Colonic mucosa (tissue), 4 donors: ENCODE measurements around the gene RIBC2. TPM values are rescaled to one million over a fixed set of nuclear protein-coding genes. Genes with fewer than 3 reads are reported as not detected.

Source experiments
- DNase-seq: peaks from one replicate; pipeline ENCODE4 v3.0.0-alpha.2; 2020
- H3K27ac ChIP-seq: fragments of 200-600 bp; one replicate; pipeline ENCODE4 v1.8.0; 2021
- H3K27me3 ChIP-seq: fragments of 200-600 bp; one replicate; pipeline ENCODE4 v1.8.0; 2021
- H3K36me3 ChIP-seq: fragments of 200-600 bp; one replicate; pipeline ENCODE4 v1.8.0; 2021
- H3K4me1 ChIP-seq: fragments of 200-600 bp; one replicate; pipeline ENCODE4 v1.8.0; 2021; ENCODE audit warnings: mild to moderate bottlenecking
- H3K4me3 ChIP-seq: fragments of 200-600 bp; one replicate; pipeline ENCODE4 v1.8.0; 2021
- H3K9ac ChIP-seq, 2 donors: one replicate each; pipeline ENCODE4 v1.7.0; 2013; ENCODE audit warnings: control low read depth in 2 of 2, low read depth in 2 of 2, low read length in 2 of 2
- H3K9me3 ChIP-seq: fragments of 200-600 bp; one replicate; pipeline ENCODE4 v1.8.0; 2021
- CTCF ChIP-seq: fragments of 200-600 bp; IDR thresholded peaks from one replicate; pipeline ENCODE4 v1.8.0; 2022; ENCODE audit warnings: antibody characterized with exemption, mild to moderate bottlenecking
- intact Hi-C: fragments of 100-400 bp; cut with DNase I; formaldehyde crosslinking; loops from one replicate; pipeline ENCODE4 v1.14.1; 2022
- total RNA-seq, 2 donors: library from RNA; stranded (reverse); fragmentation: NEBNext Ultra II Directional in 1 of 2; extraction: Animal tissue kit (Norgen Biotek cat#: 25700) in 1 of 2; gene quantifications; one replicate each; pipeline ENCODE4 v1.2.1, GENCODE V29; 2021
- donor health status: healthy.
- donor health status: DM: no; HTN: no; CAD: no.
- donor health status: DM: no; HTN: no; CAD: no.

Gene RIBC2
- total RNA-seq, 2 donors from 2014 or later, result 0.85 to 6.7 TPM

DNA sequence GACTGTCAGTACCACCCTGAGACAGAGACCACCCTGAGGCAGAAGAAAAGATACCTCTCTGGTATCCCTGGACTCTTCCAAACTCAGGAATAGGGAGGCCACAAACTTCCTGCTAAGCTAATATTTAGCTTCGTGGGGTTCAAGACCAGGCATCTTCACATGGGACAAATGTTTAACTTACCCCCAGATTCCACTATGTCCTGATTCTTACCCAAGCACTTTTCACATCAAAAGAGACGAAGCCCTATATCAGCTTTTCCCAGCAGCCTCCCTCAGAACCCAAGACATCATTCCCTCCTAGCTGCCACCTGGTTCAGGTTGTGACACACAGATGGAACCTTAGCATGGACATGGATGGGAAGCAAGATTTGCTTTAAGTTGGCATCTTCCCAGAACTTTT lies 32.1 kb upstream of the RIBC2 start:
- no peak for TF ChIP-seq CTCF
- H3K27me3 ChIP-seq, result no peaks in the 10 kb centered on the region
- H3K9me3 ChIP-seq, result no peaks in the 10 kb centered on the region
- intact Hi-C loops, result no loop called here
- no peak overlapping the region for H3K4me3 ChIP-seq
- H3K36me3 ChIP-seq, result no peaks in the 10 kb centered on the region
- DNase-seq, result no peak
- no peak overlapping the region for H3K9ac ChIP-seq
- no peaks in the 10 kb centered on the region for H3K4me1 ChIP-seq
- H3K27ac ChIP-seq, result no peak overlapping the region

- intact Hi-C loops, result no loop called here
- Histone ChIP-seq H3K9me3 (no peaks in the 10 kb centered on the region), H3K36me3 (no peaks in the 10 kb centered on the region), H3K4me3 (no peak overlapping the region), H3K27me3 (no peaks in the 10 kb centered on the region), H3K9ac (no peak overlapping the region), H3K4me1 (no peaks in the 10 kb centered on the region), H3K27ac (no peak overlapping the region)
- TF ChIP-seq CTCF, result no peak
- DNase-seq, result no peak
Measured at GRCh38 chr22:45389546-45389945, 23.9 kb upstream of the RIBC2 start.

DNA sequence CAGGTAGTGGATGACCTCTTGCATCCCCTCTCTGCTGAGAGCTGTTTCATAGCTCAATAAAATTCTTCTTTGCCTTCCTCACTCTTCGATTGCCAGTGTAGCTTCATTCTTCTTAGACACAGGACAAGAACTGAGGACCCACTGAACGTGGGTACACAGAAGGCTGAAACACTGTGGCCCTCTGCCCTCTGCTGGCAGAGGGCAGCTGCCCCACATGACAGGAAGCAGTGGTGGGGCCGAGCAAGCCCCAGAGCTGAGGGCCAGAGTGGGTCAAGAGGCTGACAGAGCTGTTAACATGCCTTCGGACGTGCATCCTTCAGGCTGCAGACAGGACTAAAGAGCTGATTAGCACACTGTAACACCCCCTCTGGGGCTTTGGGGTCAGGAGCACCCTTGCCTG lies 15.7 kb upstream of the RIBC2 start:
- no peak for DNase-seq
- TF ChIP-seq CTCF, result no peak
- Histone ChIP-seq H3K27me3 (no peaks in the 10 kb centered on the region), H3K36me3 (no peaks in the 10 kb centered on the region), H3K4me1 (no peaks in the 10 kb centered on the region), H3K27ac (no peak overlapping the region), H3K9ac (no peak overlapping the region), H3K4me3 (no peak overlapping the region), H3K9me3 (no peaks in the 10 kb centered on the region)
- intact Hi-C loops, result no loop called here

DNA sequence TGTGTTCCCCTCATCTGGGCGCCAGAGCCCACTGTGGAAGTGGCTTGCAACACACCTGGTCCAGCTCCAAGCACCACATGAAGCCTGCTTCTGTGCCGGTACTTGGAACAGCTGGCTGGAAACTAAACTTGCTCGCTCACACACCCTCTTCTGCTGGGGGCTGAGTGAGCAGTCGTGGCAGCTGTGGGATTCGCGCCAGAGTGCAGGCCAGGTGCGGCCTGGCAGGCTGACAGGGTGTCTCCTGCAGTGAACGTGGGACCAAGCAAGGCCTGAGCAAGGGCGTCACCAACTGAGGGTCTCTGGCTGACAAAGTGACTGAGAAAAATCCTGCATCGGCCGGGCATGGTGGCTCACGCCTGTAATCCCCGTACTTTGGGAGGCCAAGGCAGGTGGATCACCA lies 15.3 kb upstream of the RIBC2 start:
- Histone ChIP-seq H3K36me3 (no peaks in the 10 kb centered on the region), H3K27me3 (no peaks in the 10 kb centered on the region), H3K27ac (no peak overlapping the region), H3K4me1 (no peaks in the 10 kb centered on the region), H3K9ac (no peak overlapping the region), H3K9me3 (no peaks in the 10 kb centered on the region), H3K4me3 (no peak overlapping the region)
- DNase-seq, result no peak
- TF ChIP-seq CTCF, result no peak
- intact Hi-C loops, result no loop called here

DNA sequence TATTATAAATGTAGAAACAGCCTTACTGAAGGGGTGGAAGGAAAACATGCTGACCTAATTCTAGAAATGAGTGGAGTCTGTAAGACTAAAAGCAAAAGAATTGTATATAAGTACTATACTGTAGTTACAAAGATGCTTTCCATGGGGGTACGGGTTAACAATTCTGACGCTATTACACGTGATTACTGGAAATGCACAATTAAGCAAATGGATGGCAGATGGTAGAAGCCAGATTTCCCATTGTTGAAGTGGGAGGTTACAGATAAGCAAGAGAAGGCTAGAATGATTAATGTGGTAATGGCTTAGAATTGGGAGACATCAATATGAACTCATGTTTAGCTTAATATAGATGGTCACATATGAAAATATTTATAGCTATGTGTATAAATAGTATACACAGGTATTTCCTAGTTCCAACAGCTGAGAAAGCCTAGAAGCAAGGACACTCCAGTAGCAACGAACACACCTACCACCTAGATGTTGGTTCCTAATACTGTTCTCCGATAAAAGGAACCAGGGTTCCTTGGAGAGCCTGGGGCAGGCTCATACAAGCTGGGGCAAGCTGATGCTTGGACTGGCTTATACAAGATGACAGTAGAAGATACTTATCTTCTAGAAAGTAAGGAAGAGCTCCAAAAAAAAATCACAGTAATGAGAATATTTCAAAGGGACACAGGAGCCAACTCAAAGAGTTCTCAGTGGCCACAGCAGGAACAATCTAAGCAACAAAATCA lies 13.6 kb upstream of the RIBC2 start:
- H3K27ac ChIP-seq, result no peak overlapping the region
- intact Hi-C loops, result no loop called here
- H3K4me1 ChIP-seq, result no peaks in the 10 kb centered on the region
- no peak for DNase-seq
- no peak overlapping the region for H3K4me3 ChIP-seq
- H3K27me3 ChIP-seq, result no peaks in the 10 kb centered on the region
- no peak for TF ChIP-seq CTCF
- H3K9me3 ChIP-seq, result no peaks in the 10 kb centered on the region
- H3K9ac ChIP-seq, result no peak overlapping the region
- H3K36me3 ChIP-seq, result no peaks in the 10 kb centered on the region
